Measurements from ENCODE around the gene ZNF831.

ZNF831 gene

GRCh38 chr20:59182401-59183044, 18.9 kb downstream of the ZNF831 start:
- no peak for DNase-seq

GRCh38 chr20:59183751-59184150, 20.1 kb downstream of the ZNF831 start:
- no peak for DNase-seq

- DNase-seq: no peak
Measured at GRCh38 chr20:59184880-59185447, 21.3 kb downstream of the ZNF831 start.

DNA sequence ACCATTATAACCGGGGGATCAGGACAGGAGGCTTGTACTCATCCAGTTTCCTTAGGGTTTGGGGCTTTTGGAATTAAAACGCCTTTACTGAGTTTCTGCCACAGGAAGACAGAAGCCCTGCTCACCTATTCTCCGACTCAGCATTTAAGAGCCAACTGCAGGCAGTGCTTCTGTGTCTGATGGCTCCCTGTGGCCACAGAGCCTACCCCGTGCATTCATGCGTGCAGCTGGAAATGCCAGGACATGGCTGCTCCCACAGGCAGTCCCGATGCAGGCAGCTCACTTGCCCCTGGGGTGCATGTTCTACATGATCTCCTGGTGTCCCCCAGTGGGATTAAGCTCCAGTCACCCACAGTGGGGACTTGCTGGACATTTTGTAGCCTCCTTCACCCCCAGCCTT, 22.2 kb downstream of the ZNF831 start:
- DNase-seq: no peak

GRCh38 chr20:59190466-59190865, 26.8 kb downstream of the ZNF831 start:
- DNase-seq: no peak

DNA sequence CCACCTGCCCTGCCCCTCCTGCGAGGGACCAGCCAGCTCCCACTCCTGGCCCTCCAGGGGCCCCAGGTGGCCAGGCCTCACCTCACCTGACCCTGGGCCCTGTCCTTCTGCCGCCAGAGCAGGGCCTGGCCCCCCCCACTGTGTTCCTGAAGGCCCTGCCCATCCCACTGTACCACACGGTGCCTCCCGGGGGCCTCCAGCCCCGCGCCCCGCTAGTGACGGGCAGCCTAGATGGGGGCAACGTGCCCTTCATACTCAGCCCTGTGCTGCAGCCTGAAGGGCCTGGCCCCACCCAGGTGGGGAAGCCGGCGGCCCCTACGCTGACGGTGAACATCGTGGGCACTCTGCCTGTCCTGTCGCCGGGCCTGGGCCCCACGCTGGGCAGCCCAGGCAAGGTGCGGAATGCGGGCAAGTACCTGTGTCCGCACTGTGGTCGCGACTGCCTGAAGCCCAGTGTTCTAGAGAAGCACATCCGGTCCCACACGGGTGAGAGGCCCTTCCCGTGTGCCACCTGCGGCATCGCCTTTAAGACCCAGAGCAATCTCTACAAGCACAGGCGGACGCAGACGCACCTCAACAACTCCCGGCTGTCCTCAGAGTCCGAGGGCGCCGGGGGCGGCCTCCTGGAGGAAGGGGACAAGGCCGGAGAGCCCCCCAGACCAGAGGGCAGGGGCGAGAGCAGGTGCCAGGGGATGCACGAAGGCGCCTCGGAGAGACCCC, 27.6 kb downstream of the ZNF831 start:
- no peak for DNase-seq

GRCh38 chr20:59191756-59192532, 28.3 kb downstream of the ZNF831 start:
- no peak for DNase-seq

DNA sequence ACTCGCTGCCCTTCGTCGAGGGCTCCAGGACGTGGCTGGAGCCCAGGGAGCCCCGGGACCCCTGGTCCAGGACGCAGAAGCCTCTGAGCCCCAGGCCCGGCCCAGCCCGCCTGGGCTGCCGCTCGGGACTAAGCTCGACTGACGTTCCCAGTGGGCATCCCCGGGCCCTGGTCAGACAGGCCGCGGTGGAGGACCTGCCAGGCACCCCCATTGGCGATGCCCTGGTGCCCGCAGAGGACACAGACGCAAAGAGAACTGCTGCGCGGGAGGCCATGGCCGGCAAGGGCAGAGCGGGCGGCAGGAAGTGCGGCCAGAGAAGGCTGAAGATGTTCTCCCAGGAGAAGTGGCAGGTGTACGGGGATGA, 28.9 kb downstream of the ZNF831 start:
- no peak for DNase-seq

GRCh38 chr20:59193325-59193724, 29.7 kb downstream of the ZNF831 start:
- no peak for DNase-seq

- no peak for DNase-seq
Measured at GRCh38 chr20:59194023-59194935, 30.7 kb downstream of the ZNF831 start.

- no peak for DNase-seq
Measured at GRCh38 chr20:59195316-59195993, 31.8 kb downstream of the ZNF831 start.

DNA sequence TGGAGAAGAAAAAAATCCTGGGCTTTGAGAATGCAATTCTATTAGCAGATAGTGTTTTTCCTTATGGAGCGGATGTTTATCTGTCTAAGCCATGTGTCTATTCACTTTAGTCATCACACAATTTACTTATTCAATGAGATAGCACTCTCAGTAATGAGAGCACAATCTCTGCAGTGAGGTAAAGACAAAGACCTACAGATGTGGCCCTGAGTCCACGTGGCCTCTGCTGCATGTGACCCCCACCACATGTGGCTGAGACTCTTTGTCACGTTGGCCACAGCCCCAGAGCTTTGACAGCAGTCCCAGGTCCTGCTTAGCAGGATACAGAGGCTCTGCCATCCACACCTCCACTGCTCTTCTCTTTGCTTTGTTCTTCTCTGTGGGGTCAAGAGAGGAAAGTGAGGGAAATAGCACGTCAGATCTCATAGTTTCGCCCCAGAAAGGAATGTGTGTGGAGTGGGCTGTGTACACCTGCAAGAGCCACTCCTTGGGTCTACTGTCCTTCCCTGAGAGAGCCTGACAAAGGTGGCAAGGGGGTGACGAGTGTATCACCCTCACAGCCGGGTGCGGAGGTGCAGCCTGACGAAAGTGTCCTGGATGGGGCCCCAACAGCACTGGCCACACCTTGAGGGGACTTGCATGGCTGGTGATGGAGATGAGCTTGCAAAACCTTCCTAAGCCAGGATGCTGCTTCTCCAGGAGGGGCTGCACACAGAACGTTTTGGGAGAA, 40.7 kb downstream of the ZNF831 start:
- DNase-seq: no peak

- DNase-seq: no peak
Measured at GRCh38 chr20:59205044-59205443, 41.4 kb downstream of the ZNF831 start.

DNA sequence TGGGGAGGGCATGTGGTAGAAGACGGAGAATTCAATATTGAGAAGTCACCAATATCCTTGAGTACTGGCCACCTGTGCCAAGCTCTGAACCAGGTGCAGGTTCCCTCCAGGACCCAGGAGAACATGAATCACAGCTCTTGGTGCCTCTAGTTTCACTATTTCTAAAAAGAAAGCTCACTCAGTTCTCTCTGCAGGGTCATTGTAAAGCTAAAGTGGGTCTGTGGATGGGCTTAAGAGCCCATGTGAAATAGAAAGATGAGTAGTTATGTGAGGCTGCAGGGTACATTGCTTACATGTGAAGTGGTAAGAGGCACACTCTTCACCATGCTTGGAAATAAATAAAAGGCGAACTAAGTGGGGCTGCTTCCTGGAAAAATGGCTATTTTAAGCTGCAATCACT, 43.6 kb downstream of the ZNF831 start:
- DNase-seq: no peak

DNA sequence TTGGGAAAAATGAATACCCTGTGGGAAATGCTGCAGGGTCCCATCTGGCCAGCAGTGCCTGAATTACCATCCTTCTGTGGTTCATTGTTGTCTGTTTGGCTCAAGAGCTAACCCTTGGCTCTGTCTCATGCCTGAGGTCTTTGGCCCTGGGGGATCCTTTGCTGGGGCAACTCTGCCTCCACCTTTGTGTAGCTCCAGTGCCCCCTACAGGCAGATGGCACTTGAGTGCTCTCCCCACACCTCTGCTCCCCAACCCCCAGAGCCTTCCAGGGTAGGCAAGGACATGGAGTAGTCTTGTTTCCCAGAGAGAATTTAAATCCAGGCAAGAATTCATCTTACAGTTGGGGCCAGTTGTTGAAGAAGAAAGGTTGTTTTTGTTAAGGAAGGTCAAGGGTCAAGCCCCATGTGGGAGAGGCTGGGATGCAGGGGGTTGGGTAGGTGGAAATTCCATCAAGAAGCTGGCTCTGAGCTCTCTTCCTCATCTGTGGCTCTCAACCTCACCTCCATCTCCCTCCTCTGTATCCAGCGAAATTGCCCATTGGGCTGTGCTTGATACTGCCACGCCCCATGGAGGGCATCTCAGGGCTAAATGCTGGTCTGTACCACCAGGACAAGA, 44.2 kb downstream of the ZNF831 start:
- DNase-seq: peak; percentile 41 to 78

DNA sequence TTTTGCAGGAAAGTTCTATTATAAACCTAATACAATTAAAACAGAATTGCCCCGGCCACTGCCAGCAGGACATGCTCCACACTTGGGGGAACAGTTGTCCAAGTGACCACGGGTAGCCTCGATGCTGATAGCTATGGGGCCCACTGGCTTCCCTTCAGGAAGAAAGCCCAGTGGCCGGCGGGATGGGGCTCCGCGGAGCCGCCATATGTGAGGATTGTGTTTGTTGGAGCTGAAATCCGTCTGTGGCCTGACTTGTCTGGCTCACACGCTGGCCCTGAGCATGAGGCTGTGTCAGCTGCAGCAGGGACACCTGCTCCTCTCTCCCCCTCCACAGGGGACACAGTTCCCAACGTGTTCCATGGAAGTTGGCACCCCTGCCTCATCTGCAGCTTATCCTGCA, 46.6 kb downstream of the ZNF831 start:
- no peak for DNase-seq

DNA sequence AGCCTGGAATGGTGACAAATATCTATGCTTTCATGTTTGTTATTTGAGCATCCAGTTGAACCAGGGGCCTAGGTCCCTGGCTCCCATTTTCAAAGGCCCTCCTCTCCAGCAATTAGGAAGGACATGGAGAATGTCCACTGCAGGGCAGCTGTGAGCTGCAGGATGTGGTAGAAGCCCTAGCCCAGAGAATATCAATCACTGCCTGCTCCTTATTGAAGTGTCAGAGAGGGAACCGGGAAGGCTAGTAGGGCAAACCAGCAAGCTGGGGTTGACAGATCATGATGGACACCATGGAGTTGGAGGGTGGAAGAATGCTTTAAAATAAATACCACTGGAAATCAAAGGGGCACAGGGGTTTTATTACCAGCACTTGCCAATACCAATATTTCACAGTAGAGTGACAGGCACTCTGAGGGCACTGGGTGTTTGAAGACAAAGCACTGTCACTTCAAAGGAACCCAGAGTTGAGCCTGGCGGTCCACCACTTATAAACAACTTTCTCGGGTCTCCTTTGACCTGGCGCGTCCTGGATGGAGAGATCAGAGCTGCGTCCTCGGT, 47.7 kb downstream of the ZNF831 start:
- no peak for DNase-seq

GRCh38 chr20:59214073-59214472, 50.5 kb downstream of the ZNF831 start:
- no peak for DNase-seq

GRCh38 chr20:59214606-59215547, 51.3 kb downstream of the ZNF831 start:
- DNase-seq: no peak

Measured in inflammatory macrophage treated with lipopolysaccharide for 1 hour (primary cell).